Glutamatergic neuron (in vitro differentiated cells): ENCODE measurements around the gene BMI1. TPM values are rescaled to one million over a fixed set of nuclear protein-coding genes. Genes with fewer than 3 reads are reported as not detected.

Experiments
- DNase-seq: peaks from one replicate; pipeline ENCODE4 v3.0.0; 2022
- H3K27ac Mint-ChIP-seq: one replicate; pipeline ENCODE4 v1.8.0; 2020; ENCODE audit warnings: mild to moderate bottlenecking, mixed read lengths, inconsistent platforms; ENCODE audit not compliant: unreplicated experiment
- H3K27me3 Mint-ChIP-seq: one replicate; pipeline ENCODE4 v1.8.0; 2020; ENCODE audit warnings: mild to moderate bottlenecking, moderate library complexity, mixed read lengths, inconsistent platforms; ENCODE audit not compliant: unreplicated experiment
- H3K36me3 Mint-ChIP-seq: one replicate; pipeline ENCODE4 v1.8.0; 2020; ENCODE audit warnings: mild to moderate bottlenecking, mixed read lengths, inconsistent platforms; ENCODE audit not compliant: unreplicated experiment
- H3K4me1 Mint-ChIP-seq: one replicate; pipeline ENCODE4 v1.8.0; 2020; ENCODE audit warnings: mild to moderate bottlenecking, low read depth, mixed read lengths, inconsistent platforms; ENCODE audit not compliant: unreplicated experiment
- H3K4me3 Mint-ChIP-seq: one replicate; pipeline ENCODE4 v1.8.0; 2020; ENCODE audit warnings: mild to moderate bottlenecking, mixed read lengths, inconsistent platforms; ENCODE audit not compliant: unreplicated experiment
- H3K9me3 Mint-ChIP-seq: one replicate; pipeline ENCODE4 v1.8.0; 2020; ENCODE audit warnings: mild to moderate bottlenecking, moderate library complexity, mixed read lengths, inconsistent platforms; ENCODE audit not compliant: unreplicated experiment
- long read RNA-seq: library from polyadenylated mRNA; unstranded; transcript quantifications from one replicate; pipeline ENCODE4 v2.0.0, GENCODE V29; 2020; ENCODE audit not compliant: unreplicated experiment
- total RNA-seq: library from RNA; stranded (reverse); fragmentation: NEBNext Ultra II Directional; extraction: Animal tissue kit (Norgen Biotek cat#: 25700); gene quantifications from one replicate; pipeline ENCODE4 v1.2.1, GENCODE V29; 2021; ENCODE audit not compliant: unreplicated experiment
- TF ChIP-seq, protein P1 (sequence below): fragments of 200-600 bp; sonication (generic); IDR thresholded peaks from one replicate; pipeline ENCODE4 v1.5.0; 2021; ENCODE audit not compliant: partially characterized antibody, unreplicated experiment

BMI1 gene
- 23.3 TPM for total RNA-seq
- long read RNA-seq = 0 reads

GRCh38 chr10:22320591-22321155 lies at the start of gene BMI1:
BMI1 (plus strand) TSS chr10:22321099; CDS start chr10:22326450, 5,351 bp downstream.
- Mint-ChIP-seq H3K27ac (peak within 1 kb of the TSS; percentile 86), H3K4me3 (peak within 1 kb of the TSS; percentile 93), H3K36me3 (peaks cover 4% of the 10 kb centered on the region), H3K27me3 (peaks cover 39% of the 10 kb centered on the region), H3K4me1 (peaks cover 17% of the 10 kb centered on the region), H3K9me3 (peaks cover 21% of the 10 kb centered on the region)
- DNase-seq = peak; percentile 74
- TF ChIP-seq, protein P1, sequence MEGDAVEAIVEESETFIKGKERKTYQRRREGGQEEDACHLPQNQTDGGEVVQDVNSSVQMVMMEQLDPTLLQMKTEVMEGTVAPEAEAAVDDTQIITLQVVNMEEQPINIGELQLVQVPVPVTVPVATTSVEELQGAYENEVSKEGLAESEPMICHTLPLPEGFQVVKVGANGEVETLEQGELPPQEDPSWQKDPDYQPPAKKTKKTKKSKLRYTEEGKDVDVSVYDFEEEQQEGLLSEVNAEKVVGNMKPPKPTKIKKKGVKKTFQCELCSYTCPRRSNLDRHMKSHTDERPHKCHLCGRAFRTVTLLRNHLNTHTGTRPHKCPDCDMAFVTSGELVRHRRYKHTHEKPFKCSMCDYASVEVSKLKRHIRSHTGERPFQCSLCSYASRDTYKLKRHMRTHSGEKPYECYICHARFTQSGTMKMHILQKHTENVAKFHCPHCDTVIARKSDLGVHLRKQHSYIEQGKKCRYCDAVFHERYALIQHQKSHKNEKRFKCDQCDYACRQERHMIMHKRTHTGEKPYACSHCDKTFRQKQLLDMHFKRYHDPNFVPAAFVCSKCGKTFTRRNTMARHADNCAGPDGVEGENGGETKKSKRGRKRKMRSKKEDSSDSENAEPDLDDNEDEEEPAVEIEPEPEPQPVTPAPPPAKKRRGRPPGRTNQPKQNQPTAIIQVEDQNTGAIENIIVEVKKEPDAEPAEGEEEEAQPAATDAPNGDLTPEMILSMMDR = no peak

DNA sequence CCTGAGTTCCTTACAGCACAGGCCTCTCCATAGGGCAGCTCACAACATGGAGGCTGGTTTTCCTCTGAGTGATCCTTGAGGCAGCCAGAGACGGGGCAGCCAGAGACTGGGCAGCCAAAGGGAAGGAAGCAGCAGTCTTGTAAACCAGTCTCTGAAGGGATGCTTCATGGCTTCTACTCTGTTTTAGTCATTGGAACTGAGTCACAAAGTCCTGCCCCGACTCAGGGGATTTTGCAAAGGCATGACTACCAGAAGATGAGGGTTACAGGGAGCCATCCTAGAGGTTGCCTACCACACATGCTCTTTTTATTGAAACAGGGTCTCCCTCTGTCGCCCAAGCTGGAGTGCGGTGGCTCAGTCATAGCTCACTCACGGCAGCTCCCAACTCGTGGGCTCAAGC lies 49.1 kb upstream of the BMI1 start:
- no peak overlapping the region for H3K27ac Mint-ChIP-seq
- no peaks in the 10 kb centered on the region for H3K27me3 Mint-ChIP-seq
- H3K4me1 Mint-ChIP-seq = no peaks in the 10 kb centered on the region
- TF ChIP-seq, protein P1 = no peak
- no peaks in the 10 kb centered on the region for H3K36me3 Mint-ChIP-seq
- H3K9me3 Mint-ChIP-seq = no peaks in the 10 kb centered on the region
- no peak overlapping the region for H3K4me3 Mint-ChIP-seq
- no peak for DNase-seq

GRCh38 chr10:22278441-22278782 lies 42.5 kb upstream of the BMI1 start:
- Mint-ChIP-seq H3K27ac (no peak overlapping the region), H3K4me3 (no peak overlapping the region), H3K27me3 (peaks cover 3% of the 10 kb centered on the region), H3K4me1 (no peaks in the 10 kb centered on the region), H3K9me3 (no peaks in the 10 kb centered on the region), H3K36me3 (no peaks in the 10 kb centered on the region)
- no peak for DNase-seq
- TF ChIP-seq, protein P1 = no peak

DNA sequence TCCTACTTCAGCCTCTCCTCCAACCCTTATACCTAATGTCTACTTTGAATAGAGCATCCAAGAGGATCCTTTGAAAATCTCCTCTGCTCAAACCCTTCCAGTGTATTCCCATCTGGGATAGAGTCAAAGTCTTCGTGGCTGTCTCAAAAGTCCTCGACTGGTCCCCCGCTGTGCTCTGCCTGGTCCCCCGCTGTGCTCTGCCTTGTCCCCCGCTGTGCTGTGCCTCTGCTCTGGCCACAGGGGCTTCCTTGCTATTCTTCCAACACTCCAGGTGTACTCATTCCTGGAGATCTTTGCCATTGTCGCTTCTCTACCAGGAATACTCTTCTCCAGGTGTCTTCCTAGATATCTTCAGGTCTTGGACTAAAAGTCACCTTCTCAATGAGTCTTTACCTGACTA lies 40.8 kb upstream of the BMI1 start:
- Mint-ChIP-seq H3K27ac (no peak overlapping the region), H3K36me3 (no peaks in the 10 kb centered on the region), H3K4me1 (no peaks in the 10 kb centered on the region), H3K4me3 (no peak overlapping the region), H3K27me3 (peaks cover 3% of the 10 kb centered on the region), H3K9me3 (no peaks in the 10 kb centered on the region)
- TF ChIP-seq, protein P1 = no peak
- no peak for DNase-seq

GRCh38 chr10:22285130-22285529 lies 35.8 kb upstream of the BMI1 start:
- Mint-ChIP-seq H3K36me3 (no peaks in the 10 kb centered on the region), H3K4me1 (no peaks in the 10 kb centered on the region), H3K4me3 (no peak overlapping the region), H3K27ac (no peak overlapping the region), H3K27me3 (no peaks in the 10 kb centered on the region), H3K9me3 (no peaks in the 10 kb centered on the region)
- TF ChIP-seq, protein P1 = no peak
- no peak for DNase-seq
